SU-DHL-6 (cell line): Measurements from ENCODE around the gene DOK7.
"Not testable (repeated sequence)": the region's sequence is repeated elsewhere in the genome, so short reads cannot be mapped to it uniquely, and the experiment has no call there.

Experiments
- H2AFZ ChIP-seq: fragments of 200-600 bp; sonication (generic); 2 replicates; pipeline ENCODE4 v1.6.1; 2014; ENCODE audit warnings: low read depth, mild to moderate bottlenecking, moderate library complexity, mixed read lengths, antibody characterized with exemption, low read length; ENCODE audit not compliant: severe bottlenecking
- H3F3A ChIP-seq: fragments of 200-600 bp; shearing (Covaris generic); 2 replicates; pipeline ENCODE4 v1.6.0; 2016; ENCODE audit warnings: antibody characterized with exemption, mild to moderate bottlenecking; ENCODE audit not compliant: insufficient read depth
- H3K27ac ChIP-seq: fragments of 200-600 bp; sonication (generic); 2 replicates; pipeline ENCODE4 v1.5.1; 2016; ENCODE audit warnings: low read depth, mild to moderate bottlenecking, low read length, moderate library complexity, mixed read lengths
- H3K27me3 ChIP-seq: fragments of 200-600 bp; sonication (generic), shearing (Covaris generic); 2 replicates; pipeline ENCODE4 v1.6.0; 2014; ENCODE audit warnings: mild to moderate bottlenecking, low read length
- H3K36me3 ChIP-seq: fragments of 200-600 bp; sonication (generic); 2 replicates; pipeline ENCODE4 v1.6.1; 2014; ENCODE audit warnings: mild to moderate bottlenecking, low read length, mixed read lengths
- H3K4me2 ChIP-seq: fragments of 300-600, 200-600 bp; shearing (Covaris generic), sonication (generic); 2 replicates; pipeline ENCODE4 v1.6.0; 2014; ENCODE audit warnings: low read length, low read depth, mild to moderate bottlenecking; ENCODE audit not compliant: poor library complexity, severe bottlenecking
- H3K4me3 ChIP-seq: fragments of 200-600 bp; sonication (generic); 2 replicates; pipeline ENCODE4 v1.5.1; 2014; ENCODE audit warnings: antibody characterized with exemption, low read length, mild to moderate bottlenecking, mixed read lengths; ENCODE audit not compliant: insufficient read depth, poor library complexity, severe bottlenecking
- H3K79me2 ChIP-seq: fragments of 200-600 bp; sonication (generic); 2 replicates; pipeline ENCODE4 v1.6.1; 2014; ENCODE audit warnings: mild to moderate bottlenecking, low read length, moderate library complexity; ENCODE audit not compliant: insufficient read depth
- H3K9ac ChIP-seq: fragments of 200-600 bp; sonication (generic); 2 replicates; pipeline ENCODE4 v1.7.0; 2014; ENCODE audit warnings: mild to moderate bottlenecking, low read length
- H3K9me2 ChIP-seq: fragments of 200-600 bp; sonication (generic); replicated peaks from 2 replicates; pipeline ENCODE4 v1.6.1; 2014; ENCODE audit warnings: low read length; ENCODE audit not compliant: insufficient read depth
- H3K9me3 ChIP-seq: fragments of 200-600 bp; sonication (generic); 2 replicates; pipeline ENCODE4 v1.6.1; 2014; ENCODE audit warnings: low read length, mixed read lengths; ENCODE audit not compliant: insufficient read depth
- H4K20me1 ChIP-seq: fragments of 200-600 bp; sonication (generic); 2 replicates; pipeline ENCODE4 v1.6.1; 2014; ENCODE audit warnings: low read depth, mild to moderate bottlenecking, antibody characterized with exemption, low read length, moderate library complexity, mixed read lengths
- CTCF ChIP-seq: fragments of 200-600 bp; sonication (generic); IDR thresholded peaks from one replicate; pipeline ENCODE4 v1.5.1; 2017; ENCODE audit warnings: antibody characterized with exemption, mild to moderate bottlenecking, low read length, moderate library complexity; ENCODE audit not compliant: insufficient read depth, poor library complexity, severe bottlenecking
- EZH2phosphoT487 ChIP-seq: fragments of 200-600 bp; sonication (generic), shearing (Covaris generic); conservative IDR thresholded peaks from 2 replicates; pipeline ENCODE4 v1.6.1; 2018; ENCODE audit warnings: mild to moderate bottlenecking, antibody characterized with exemption, low read length, moderate library complexity, mixed read lengths

DOK7 gene

GRCh38 chr4:3532751-3533422, 69.8 kb downstream of the DOK7 start:
- H3K79me2 ChIP-seq, result no peaks in the 10 kb centered on the region
- no peaks in the 10 kb centered on the region for H3K36me3 ChIP-seq
- TF ChIP-seq CTCF, result no peak
- no peak for TF ChIP-seq EZH2phosphoT487
- H3K4me2 ChIP-seq, result peak overlapping the region; percentile 67
- no peaks in the 10 kb centered on the region for H3F3A ChIP-seq
- no peaks in the 10 kb centered on the region for H3K9me2 ChIP-seq
- no peak overlapping the region for H3K9ac ChIP-seq
- no peaks in the 10 kb centered on the region for H3K9me3 ChIP-seq
- H3K27ac ChIP-seq, result no peak overlapping the region
- peak overlapping the region; percentile 85 for H3K4me3 ChIP-seq
- H2AFZ ChIP-seq, result no peak overlapping the region
- H4K20me1 ChIP-seq, result no peaks in the 10 kb centered on the region
- H3K27me3 ChIP-seq, result no peaks in the 10 kb centered on the region

- Histone ChIP-seq H3K9me3 (no peaks in the 10 kb centered on the region), H3F3A (no peaks in the 10 kb centered on the region), H3K27ac (no peak overlapping the region), H3K4me2 (no peak overlapping the region), H3K9ac (no peak overlapping the region), H3K9me2 (no peaks in the 10 kb centered on the region), H2AFZ (no peak overlapping the region), H3K36me3 (no peaks in the 10 kb centered on the region), H3K79me2 (no peaks in the 10 kb centered on the region), H4K20me1 (no peaks in the 10 kb centered on the region), H3K4me3 (no peak overlapping the region), H3K27me3 (no peaks in the 10 kb centered on the region)
- TF ChIP-seq CTCF, result no peak
- no peak for TF ChIP-seq EZH2phosphoT487
Measured at GRCh38 chr4:3533423-3533820, 70.3 kb downstream of the DOK7 start.

GRCh38 chr4:3535812-3536211, 72.7 kb downstream of the DOK7 start:
- H3K4me2 ChIP-seq, H2AFZ ChIP-seq, H3K36me3 ChIP-seq, H3F3A ChIP-seq, H3K27ac ChIP-seq, H3K9ac ChIP-seq, H3K27me3 ChIP-seq, H3K4me3 ChIP-seq, H3K79me2 ChIP-seq, H3K9me3 ChIP-seq, H4K20me1 ChIP-seq, H3K9me2 ChIP-seq: not testable (repeated sequence)

- H3K27me3 ChIP-seq, H3K27ac ChIP-seq, H3K9me3 ChIP-seq, H3F3A ChIP-seq, H3K4me2 ChIP-seq, H2AFZ ChIP-seq, H4K20me1 ChIP-seq, H3K36me3 ChIP-seq, H3K9me2 ChIP-seq, H3K9ac ChIP-seq, H3K4me3 ChIP-seq, H3K79me2 ChIP-seq: not testable (repeated sequence)
Measured at GRCh38 chr4:3538906-3539305, 75.8 kb downstream of the DOK7 start.

- not testable (repeated sequence) for H3F3A ChIP-seq, H3K4me2 ChIP-seq, H3K36me3 ChIP-seq, H3K9ac ChIP-seq, H4K20me1 ChIP-seq, H3K27me3 ChIP-seq, H3K79me2 ChIP-seq, H3K9me2 ChIP-seq, H3K4me3 ChIP-seq, H3K27ac ChIP-seq, H2AFZ ChIP-seq, H3K9me3 ChIP-seq
Measured at GRCh38 chr4:3543415-3543814, 80.3 kb downstream of the DOK7 start.
